ENCODE measurements around the gene GP1BA.

GRCh38 chr17:4900231-4901107 is 31.6 kb upstream of the GP1BA start:
- no peak for TF ChIP-seq POLR2A (IDR thresholded peaks at IDR 0.05)
- TF ChIP-seq, protein P1, sequence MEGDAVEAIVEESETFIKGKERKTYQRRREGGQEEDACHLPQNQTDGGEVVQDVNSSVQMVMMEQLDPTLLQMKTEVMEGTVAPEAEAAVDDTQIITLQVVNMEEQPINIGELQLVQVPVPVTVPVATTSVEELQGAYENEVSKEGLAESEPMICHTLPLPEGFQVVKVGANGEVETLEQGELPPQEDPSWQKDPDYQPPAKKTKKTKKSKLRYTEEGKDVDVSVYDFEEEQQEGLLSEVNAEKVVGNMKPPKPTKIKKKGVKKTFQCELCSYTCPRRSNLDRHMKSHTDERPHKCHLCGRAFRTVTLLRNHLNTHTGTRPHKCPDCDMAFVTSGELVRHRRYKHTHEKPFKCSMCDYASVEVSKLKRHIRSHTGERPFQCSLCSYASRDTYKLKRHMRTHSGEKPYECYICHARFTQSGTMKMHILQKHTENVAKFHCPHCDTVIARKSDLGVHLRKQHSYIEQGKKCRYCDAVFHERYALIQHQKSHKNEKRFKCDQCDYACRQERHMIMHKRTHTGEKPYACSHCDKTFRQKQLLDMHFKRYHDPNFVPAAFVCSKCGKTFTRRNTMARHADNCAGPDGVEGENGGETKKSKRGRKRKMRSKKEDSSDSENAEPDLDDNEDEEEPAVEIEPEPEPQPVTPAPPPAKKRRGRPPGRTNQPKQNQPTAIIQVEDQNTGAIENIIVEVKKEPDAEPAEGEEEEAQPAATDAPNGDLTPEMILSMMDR (IDR thresholded peaks at IDR 0.05) = no peak
